Upper lobe of right lung (tissue), 1 donor: ENCODE measurements around the gene FRY. TPM values are rescaled to one million over a fixed set of nuclear protein-coding genes. Genes with fewer than 3 reads are reported as not detected.

ENCODE experiments used
- ATAC-seq: fragments of 200-7000 bp; cut with Tn5 transposase; one replicate; pipeline ENCODE4 v1.9.1; 2020; ENCODE audit warnings: mild to moderate bottlenecking, moderate library complexity
- DNase-seq: peaks from one replicate; pipeline ENCODE4 v3.0.0-alpha.2; 2020
- H3K27ac ChIP-seq: fragments of 200-600 bp; one replicate; pipeline ENCODE4 v1.8.0; 2022
- H3K27me3 ChIP-seq: fragments of 200-600 bp; one replicate; pipeline ENCODE4 v1.8.0; 2022; ENCODE audit warnings: mild to moderate bottlenecking
- H3K36me3 ChIP-seq: fragments of 200-600 bp; one replicate; pipeline ENCODE4 v1.8.0; 2022
- H3K4me1 ChIP-seq: fragments of 200-600 bp; one replicate; pipeline ENCODE4 v1.8.0; 2022
- H3K4me3 ChIP-seq: fragments of 200-600 bp; one replicate; pipeline ENCODE4 v1.8.0; 2022; ENCODE audit warnings: mild to moderate bottlenecking
- H3K9me3 ChIP-seq: fragments of 200-600 bp; one replicate; pipeline ENCODE4 v1.8.0; 2022
- CTCF ChIP-seq: fragments of 200-600 bp; IDR thresholded peaks from one replicate; pipeline ENCODE4 v1.8.0; 2022; ENCODE audit warnings: antibody characterized with exemption
- intact Hi-C: fragments of 100-400 bp; cut with DNase I; formaldehyde crosslinking; loops from one replicate; pipeline ENCODE4 v1.11.0; 2022
- total RNA-seq: library from RNA; stranded (reverse); fragmentation: NEBNext Ultra II Directional; extraction: Animal tissue kit (Norgen Biotek cat#: 25700); gene quantifications from one replicate; pipeline ENCODE4 v1.2.1, GENCODE V29; 2021
- donor health status: DM: no; HTN: yes; CAD: no; lungs with severe emphysema.

FRY gene
- total RNA-seq, 1 donor from 2014 or later = 76.6 TPM

DNA sequence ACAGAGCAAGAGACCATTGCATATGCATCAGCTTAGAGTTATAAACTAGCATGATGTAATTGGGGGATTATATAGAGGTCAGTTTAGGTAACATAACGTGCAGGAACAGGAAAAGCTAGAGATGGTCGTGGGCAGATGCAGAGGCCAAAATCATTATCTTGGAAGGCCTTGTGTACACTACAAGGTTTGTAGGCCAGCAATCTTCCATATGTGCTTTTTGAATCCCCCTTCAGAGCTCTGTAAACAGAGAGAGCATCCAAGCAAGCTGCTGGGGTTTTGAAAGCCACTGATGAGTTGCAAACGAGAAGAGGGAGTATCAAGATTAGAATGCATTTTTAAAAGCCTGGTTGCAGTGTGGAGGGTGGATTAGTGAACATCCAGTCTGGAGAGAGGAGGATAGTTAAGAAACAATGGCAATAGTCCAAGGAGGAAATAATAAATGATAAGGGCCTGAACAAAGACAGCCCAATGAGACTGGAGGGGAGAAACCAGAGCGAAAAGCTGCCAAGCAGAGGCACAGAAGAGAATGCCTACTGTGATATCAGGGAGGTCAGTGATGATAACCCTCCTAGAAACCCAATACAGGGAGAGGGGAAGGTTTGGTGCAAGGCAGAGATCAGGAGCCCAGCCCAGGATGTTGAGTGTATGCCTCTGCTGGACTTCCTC, 174.0 kb downstream of the FRY start:
- H3K4me1 ChIP-seq = peaks cover 7% of the 10 kb centered on the region
- H3K36me3 ChIP-seq = peaks cover 5% of the 10 kb centered on the region
- no peak overlapping the region for H3K27ac ChIP-seq
- H3K9me3 ChIP-seq = no peaks in the 10 kb centered on the region
- ATAC-seq (no peak), DNase-seq (no peak)
- intact Hi-C loops = no loop called here
- H3K4me3 ChIP-seq = no peak overlapping the region
- H3K27me3 ChIP-seq = no peaks in the 10 kb centered on the region
- TF ChIP-seq CTCF = no peak

- Histone ChIP-seq H3K4me3 (no peak overlapping the region), H3K9me3 (no peaks in the 10 kb centered on the region), H3K4me1 (peaks cover 7% of the 10 kb centered on the region), H3K36me3 (peaks cover 5% of the 10 kb centered on the region), H3K27me3 (no peaks in the 10 kb centered on the region), H3K27ac (no peak overlapping the region)
- ATAC-seq (no peak), DNase-seq (no peak)
- no peak for TF ChIP-seq CTCF
- intact Hi-C loops = no loop called here
These were observed 174.6 kb downstream of the FRY start for GRCh38 chr13:32206097-32206740.

DNA sequence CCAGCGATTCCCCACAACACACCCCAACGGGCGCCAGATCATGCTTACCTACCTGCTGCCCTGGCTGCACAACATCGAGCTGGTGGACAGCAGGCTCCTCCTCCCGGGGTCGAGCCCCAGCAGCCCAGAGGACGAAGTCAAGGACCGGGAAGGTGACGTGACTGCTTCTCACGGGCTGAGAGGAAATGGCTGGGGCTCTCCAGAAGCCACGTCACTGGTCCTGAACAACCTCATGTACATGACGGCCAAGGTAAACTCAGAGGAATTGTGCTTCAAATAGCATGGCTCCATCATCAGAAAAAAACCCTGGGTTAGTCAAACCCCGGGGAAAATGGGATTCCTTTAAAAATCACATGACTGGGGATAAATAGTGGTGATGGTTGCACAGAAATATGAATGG, 177.3 kb downstream of the FRY start:
- intact Hi-C loops = no loop called here
- H3K4me3 ChIP-seq = no peak overlapping the region
- no peak overlapping the region for H3K27ac ChIP-seq
- H3K9me3 ChIP-seq = no peaks in the 10 kb centered on the region
- DNase-seq = no peak
- no peaks in the 10 kb centered on the region for H3K27me3 ChIP-seq
- no peak for TF ChIP-seq CTCF
- peaks cover 9% of the 10 kb centered on the region for H3K36me3 ChIP-seq
- ATAC-seq = no peak
- peaks cover 7% of the 10 kb centered on the region for H3K4me1 ChIP-seq

GRCh38 chr13:32209652-32210051, 178.1 kb downstream of the FRY start:
- Histone ChIP-seq H3K27ac (no peak overlapping the region), H3K4me3 (no peak overlapping the region), H3K36me3 (peaks cover 9% of the 10 kb centered on the region), H3K9me3 (no peaks in the 10 kb centered on the region), H3K4me1 (peaks cover 7% of the 10 kb centered on the region), H3K27me3 (no peaks in the 10 kb centered on the region)
- no peak for DNase-seq
- intact Hi-C loops = no loop called here
- TF ChIP-seq CTCF = no peak
- ATAC-seq = no peak

- peaks cover 9% of the 10 kb centered on the region for H3K36me3 ChIP-seq
- ATAC-seq = no peak
- TF ChIP-seq CTCF = no peak
- no peaks in the 10 kb centered on the region for H3K9me3 ChIP-seq
- H3K4me3 ChIP-seq = no peak overlapping the region
- no peak overlapping the region for H3K27ac ChIP-seq
- H3K4me1 ChIP-seq = peaks cover 7% of the 10 kb centered on the region
- DNase-seq = no peak
- no peaks in the 10 kb centered on the region for H3K27me3 ChIP-seq
- intact Hi-C loops = no loop called here
These were observed 178.5 kb downstream of the FRY start for GRCh38 chr13:32210101-32210500.
